Stimulated activated CD8-positive, alpha-beta memory T cell treated with anti-CD3 and anti-CD28 coated beads, Interleukin-12 subunit alpha, Interleukin-12 subunit beta, amount 100 ng/mL, for 24 hours (primary cell): ENCODE measurements around the gene IL4I1.

ENCODE experiments used
- DNase-seq: peaks from one replicate; pipeline ENCODE4 v3.0.0-alpha.2; 2020; ENCODE audit errors: extremely low read depth

Gene IL4I1

DNA sequence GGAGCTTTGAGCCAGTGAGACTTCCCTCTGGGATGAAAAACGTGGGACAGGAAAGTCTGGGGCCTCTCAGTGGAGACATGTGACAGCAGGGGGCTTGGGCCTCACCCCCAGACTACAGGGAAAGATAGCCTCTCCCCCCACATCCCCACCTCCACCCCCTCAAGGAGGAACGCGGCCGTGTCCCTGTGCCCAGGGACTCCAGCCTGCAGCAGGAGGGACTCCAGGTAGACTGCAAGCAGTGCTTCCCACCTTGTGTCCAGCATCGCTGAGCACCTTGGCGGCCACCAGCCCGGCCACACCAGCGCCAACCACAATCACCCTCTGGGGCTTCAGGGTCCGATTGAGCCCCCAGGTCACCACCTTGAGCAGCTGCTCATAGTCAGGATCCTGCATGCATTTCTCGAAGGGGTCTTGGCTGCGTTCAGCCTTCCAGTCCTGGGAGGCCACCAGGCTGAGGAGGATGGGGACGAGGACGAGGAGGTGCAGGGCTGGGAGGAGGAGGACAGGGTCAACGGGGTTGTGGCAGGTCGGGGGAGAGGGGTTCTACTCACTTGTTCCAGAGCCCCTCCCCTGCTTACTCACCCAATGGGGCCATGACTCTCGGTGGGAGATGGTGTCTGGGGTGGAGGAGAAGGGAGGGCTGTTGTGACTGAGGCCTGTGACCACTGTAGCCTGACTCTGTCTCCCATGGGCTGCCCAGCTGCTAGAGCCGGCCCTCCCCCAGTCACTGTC lies 955 bp downstream of the IL4I1 start:
- no peak for DNase-seq

DNA sequence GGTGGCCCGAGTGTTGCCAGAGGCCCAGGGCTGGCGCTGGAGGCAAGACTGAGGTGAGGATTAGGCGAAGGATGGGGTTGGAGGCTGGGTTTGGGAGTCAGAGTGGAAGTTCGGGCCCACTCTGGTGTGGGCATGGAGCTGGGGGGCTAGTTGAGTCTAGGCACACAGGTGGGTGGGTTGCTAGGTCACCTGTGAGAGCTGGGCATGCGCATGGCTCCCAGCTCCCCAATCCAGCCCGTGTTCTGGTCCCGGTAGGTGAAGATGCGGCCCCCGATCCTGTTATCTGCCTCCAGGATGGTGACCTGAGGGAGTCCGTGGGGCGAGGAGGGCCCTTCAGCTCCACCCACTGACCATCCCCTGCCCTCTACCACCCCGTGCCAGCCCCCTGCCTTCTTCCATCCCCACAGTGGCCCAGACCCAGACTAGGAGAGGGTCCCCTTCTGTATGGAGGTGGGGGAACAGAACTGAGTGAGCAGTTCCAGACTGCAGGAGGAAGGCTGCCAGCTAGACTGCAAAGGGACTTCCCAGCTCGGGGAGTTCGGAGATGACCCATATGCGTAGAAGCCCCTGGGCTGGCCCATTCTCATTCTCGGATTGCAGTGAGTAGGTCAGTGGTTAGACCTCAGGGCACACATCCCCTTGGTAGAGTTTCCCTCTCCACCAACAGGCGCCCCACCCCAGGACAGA lies 1.7 kb downstream of the IL4I1 start:
- DNase-seq = no peak

DNA sequence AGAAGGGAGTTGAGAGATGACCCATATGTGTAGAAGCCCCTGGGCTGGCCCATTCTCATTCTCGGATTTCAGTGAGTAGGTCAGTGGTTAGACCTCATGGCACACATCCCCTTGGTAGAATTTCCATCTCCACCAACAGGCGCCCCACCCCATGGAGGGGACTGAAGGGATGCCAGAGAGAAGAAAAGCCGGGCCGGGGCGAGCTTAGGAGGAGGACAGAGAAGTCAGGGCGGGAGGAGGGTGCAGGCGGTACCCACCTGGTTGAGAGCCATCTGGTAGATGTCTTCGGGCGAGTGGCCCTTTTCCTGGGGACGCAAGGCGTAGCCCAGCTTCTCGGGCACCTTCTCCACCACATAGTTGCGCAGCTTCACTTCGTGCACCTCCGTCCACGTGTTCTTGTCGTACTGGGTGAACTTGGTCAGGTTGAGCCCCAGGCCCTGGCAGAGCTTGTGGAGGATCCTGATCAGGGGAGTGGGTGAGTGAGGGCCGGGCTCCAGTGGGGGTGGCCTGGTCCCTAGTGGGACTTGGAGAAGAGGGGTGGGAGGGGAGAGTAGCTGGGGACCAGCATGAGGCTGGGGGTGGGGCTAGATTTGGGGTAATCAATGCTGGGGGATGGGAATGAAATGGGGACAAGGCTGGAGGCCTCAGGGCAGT lies 2.5 kb downstream of the IL4I1 start:
- DNase-seq = no peak

GRCh38 chr19:49892716-49893115 lies 4.0 kb downstream of the IL4I1 start:
- DNase-seq = no peak

DNA sequence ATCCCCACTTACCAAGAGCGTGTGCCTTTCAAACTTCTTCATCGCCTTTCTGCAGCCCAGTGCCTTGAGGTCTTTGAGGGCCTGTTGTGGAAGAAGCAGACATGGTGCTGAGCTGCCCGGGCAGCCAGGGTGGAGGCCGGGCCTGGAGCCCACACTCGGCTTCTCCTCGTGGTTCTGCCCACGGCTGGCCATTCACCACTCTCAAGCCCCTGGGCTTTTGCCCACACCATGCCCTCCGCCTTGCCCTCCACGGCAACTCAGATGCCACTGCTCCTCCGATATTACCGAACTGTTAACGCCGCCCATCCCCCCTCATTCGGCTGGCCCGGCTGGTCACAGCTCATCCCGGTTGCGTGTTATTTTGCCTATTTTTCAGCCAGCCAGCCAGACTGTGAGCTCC lies 5.3 kb downstream of the IL4I1 start:
- no peak for DNase-seq

GRCh38 chr19:49890349-49891311 lies 6.1 kb downstream of the IL4I1 start:
- DNase-seq = peak; percentile 42

- DNase-seq = peak; percentile 25
Measured at GRCh38 chr19:49889687-49890348, 6.9 kb downstream of the IL4I1 start.

- DNase-seq = no peak
Measured at GRCh38 chr19:49889038-49889686, 7.5 kb downstream of the IL4I1 start.

GRCh38 chr19:49888510-49888824 lies 8.2 kb downstream of the IL4I1 start:
- DNase-seq = no peak

DNA sequence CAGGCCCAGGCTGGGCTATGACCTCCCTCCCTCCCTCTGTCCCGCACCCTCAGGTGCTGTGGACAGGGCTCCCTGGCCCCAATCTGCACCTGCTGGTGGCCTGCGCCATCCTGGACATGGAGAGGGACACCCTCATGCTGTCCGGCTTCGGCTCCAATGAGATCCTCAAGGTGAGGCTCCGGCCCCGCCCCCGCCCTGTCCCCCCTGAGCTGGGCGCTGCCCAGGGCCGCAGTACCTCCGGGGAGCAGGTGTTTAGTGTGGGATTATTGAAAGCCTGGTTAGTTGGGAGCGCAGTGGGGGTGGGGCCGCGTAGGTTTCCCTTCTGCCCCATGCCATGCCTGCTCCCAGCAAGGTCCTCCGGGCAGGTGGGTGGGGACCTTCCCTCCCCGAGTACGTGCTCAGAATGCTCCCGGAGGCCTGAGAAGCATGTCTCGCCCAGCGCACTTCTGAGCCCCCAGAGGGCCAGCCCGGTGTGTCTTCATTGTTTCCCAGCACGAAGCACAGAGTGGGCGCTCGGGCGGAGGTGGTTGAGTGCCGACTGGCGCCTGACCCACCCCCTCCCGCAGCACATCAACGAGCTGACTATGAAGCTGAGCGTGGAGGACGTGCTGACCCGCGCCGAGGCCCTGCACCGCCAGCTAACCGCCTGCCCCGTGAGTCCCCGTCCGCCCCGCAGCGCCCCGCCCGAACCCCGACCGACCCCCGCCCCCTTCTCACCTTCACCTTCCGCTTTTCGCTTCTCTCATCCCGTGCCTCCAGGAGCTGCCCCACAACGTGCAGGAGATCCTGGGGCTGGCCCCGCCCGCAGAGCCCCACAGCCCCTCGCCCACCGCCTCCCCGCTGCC lies 8.8 kb downstream of the IL4I1 start:
- DNase-seq = no peak

DNA sequence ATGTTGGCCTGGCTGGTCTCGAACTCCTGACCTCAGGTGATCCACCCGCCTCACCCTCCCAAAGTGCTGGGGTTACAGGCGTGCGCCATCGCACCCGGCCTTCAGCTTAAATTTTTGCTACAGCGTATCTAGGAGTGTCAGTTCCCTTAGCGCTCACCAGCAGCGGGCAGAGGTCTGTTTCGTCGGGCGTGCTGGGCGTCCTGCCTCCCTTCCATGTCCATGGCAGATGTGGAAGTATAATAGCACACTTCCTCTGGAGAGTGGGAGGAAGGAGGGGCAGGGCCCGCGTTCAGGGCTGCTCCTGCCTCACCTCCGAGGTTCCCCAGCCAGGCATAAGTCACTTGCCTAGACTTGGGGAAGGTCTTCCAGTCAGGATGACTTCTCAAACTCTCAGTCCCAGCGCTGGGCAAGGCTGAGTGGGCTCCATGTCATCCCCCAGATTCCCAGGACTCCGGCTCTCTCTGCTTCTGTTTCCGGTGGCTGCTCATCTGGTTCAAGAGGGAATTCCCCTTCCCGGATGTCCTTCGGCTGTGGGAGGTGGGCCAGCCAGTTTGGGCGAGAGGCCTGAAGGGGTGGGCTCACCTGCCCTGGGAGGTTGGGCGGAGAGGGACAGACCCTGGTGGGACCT lies 9.5 kb downstream of the IL4I1 start:
- DNase-seq = no peak

DNA sequence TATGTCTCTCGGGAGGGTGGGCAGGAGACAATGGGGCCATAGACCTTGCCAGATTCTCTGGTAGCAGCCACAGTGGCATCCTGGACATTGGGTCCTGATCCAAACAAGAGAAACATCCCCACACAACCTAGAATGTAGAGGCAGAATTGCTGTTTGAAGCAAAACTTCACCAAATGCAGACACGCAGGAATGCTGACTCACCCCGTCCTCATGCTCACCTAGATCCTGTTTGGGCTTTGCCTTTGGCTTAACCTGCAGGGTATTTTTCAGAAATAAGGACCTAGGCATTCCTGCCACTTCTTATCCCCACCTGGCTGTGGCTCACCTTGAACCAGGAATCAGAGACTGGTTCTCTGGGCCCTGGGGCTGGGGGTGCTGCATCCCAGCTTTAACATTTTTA lies 11.9 kb downstream of the IL4I1 start:
- DNase-seq = no peak

DNA sequence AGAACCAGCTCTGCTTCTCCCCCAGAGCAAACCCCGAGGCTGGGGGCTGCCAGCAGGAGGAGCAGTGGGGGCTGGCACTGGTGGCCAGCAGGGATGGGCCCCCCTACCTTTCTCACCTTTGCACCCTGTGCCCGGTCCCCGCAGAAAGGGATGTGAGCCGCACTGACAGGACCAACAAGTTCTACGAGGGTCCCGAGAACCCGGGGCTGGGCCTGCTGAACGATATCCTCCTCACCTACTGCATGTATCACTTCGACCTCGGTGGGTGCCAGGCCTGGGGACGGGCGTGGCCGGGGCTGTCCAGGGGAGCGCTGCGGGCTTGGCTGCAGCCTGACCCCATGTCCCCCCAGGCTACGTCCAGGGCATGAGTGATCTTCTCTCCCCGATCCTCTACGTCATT lies 12.6 kb downstream of the IL4I1 start:
- no peak for DNase-seq

DNA sequence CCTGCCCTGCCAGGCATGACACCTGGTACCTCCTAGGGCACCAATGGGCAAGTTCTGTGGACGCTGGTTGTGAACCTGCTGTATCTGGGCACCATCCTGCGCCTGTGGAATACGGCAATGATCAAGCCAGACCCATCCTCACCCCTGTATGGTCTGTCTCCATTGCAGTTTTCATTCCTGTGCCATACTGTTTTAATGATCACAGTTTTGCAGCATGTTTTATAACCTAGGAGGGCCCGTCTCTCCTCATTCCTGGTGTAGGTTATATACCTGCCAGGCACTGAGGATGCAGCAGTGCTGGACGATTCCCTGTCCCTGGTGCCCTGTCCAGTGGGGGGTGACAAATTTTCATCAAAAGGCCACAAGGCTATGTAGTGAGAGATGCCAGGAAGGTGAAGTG lies 13.6 kb downstream of the IL4I1 start:
- DNase-seq = no peak

DNA sequence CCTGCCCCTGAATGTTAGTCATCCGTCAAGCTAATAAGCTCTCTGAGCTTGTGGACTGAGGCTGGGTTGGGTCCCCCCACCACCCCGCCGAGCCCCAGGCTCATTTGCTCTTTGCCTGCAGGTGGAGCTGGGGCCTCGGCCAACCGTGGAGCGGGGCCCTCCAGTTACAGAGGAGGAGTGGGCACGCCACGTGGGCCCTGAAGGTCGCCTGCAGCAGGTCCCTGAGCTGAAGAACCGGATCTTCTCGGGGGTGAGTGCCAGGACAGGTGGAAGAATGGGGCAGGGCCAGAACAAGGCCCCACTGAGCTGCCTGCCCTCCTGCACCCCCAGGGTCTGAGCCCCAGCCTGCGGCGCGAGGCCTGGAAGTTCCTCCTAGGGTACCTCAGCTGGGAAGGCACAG lies 14.0 kb downstream of the IL4I1 start:
- DNase-seq = no peak

DNA sequence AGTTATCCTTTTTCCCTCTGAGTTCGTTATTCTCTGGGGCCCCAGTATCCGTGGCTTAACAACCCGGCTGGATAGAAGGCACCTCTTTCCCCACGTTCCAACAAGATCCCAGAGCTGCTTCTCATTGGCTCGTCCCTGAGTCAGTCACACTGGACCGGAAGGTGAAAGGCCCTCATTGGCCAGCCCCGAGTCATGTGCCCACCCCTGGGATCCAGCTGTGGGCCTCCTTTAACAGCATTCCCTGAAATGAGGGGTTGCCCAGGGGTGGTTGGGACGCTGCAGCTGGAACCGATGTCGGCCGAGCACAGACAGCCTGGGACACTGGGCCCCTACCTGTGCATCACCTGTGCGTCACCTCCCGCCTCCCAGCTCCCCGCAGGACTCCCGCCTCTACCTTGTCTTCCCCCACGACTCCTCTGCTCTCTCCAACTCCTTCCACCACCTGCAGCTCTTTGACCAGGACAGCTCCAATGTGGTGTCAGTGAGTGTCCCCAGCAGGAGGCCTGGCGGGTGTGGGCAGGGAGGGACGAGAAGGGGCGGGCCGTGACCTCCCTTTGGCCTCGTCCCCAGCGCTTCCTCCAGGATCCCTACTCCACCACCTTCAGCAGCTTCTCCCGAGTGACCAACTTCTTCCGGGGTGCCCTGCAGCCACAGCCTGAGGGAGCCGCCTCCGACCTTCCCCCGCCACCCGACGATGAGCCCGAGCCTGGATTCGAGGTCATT lies 14.9 kb downstream of the IL4I1 start:
- no peak for DNase-seq

DNA sequence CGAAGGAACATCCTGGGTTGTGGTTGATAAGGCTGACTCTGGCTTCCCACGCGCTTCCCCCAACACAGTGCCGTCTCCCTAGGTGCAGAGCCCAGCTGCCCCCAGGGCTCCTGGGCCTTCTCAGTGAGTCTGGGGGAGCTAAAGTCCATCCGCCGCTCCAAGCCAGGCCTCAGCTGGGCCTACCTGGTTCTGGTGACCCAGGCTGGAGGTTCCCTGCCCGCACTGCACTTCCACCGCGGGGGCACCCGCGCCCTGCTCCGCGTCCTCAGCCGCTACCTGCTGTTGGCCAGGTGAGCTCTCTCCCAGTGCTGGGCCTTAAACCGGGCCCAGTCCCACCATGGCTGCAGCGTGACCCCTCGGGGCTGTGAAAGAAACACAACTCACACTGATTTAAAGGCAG lies 15.5 kb downstream of the IL4I1 start:
- DNase-seq = no peak

DNA sequence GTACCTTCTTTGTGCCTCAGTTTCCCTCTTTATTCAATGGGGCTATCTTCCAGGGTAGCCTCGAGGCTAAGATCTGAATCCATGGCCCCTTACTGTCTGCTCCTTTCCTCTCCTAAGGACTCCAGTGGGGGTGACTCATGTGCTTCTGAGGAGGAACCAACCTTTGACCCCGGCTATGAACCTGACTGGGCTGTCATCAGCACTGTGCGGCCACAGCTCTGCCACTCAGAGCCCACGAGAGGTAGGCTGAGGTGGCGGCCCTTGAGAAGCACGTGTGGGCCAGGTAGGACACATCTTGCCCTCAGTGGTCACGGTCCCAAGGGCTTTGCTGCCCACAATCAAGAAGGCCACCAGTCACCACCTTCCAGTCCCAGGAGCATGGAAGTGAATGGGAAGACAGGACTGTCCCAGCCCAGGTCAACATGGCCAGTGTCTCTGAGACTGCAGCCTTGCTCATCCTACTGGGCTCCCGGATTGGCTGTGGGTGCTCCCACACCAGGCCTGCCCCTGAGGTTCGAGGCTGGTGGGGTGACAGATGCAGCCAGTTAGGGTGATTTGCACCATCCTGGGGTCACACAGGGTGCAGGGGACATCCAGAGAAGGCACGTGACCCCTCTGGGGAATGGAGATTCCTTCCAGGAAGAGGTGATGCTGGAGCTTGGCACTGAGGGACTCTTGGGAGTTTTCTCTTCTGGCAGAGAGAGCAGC lies 16.4 kb downstream of the IL4I1 start:
- no peak for DNase-seq
